Pancreas (tissue), 10 donors: ENCODE results near the gene C5orf22. TPM values are rescaled to one million over a fixed set of nuclear protein-coding genes. Genes with fewer than 3 reads are reported as not detected.
"Not testable (repeated sequence)": the region's sequence is repeated elsewhere in the genome, so short reads cannot be mapped to it uniquely, and the experiment has no call there.

Experiments used
- ATAC-seq, 4 donors: fragments of 200-7000 bp; cut with Tn5 transposase; one replicate each; pipeline versions ENCODE4 v1.8.0 to v1.9.1; 2020; ENCODE audit warnings: mild to moderate bottlenecking in 4 of 4, moderate library complexity in 4 of 4
- DNase-seq, 6 donors: peaks; one replicate each; pipeline ENCODE4 v3.0.0-alpha.2; 2020
- FAIRE-seq: peaks from 2 replicates; lab custom pipeline; 2012; peaks lifted over from hg19 to GRCh38; lab: Jason Lieb, UNC
- H3K27ac ChIP-seq, 4 donors: fragments of 200-600 bp; sonication (generic); 1 replicate in 3 of 4; 2 replicates in 1 of 4; pipeline versions ENCODE4 v1.5.0 to v1.8.0; 2020
- H3K27me3 ChIP-seq, 4 donors: fragments of 200-600 bp; one replicate each; pipeline ENCODE4 v1.8.0; 2021
- H3K36me3 ChIP-seq, 3 donors: fragments of 200-600 bp; sonication (generic) in 1 of 3; one replicate each; pipeline versions ENCODE4 v1.5.0 to v1.8.0; 2020 to 2021
- H3K4me1 ChIP-seq, 3 donors: fragments of 200-600 bp; one replicate each; pipeline ENCODE4 v1.8.0; 2021
- H3K4me3 ChIP-seq, 4 donors: fragments of 200-600 bp; sonication (generic) in 2 of 4; one replicate each; pipeline versions ENCODE4 v1.5.0 to v1.8.0; 2020 to 2021
- H3K9me3 ChIP-seq, 4 donors: fragments of 200-600 bp; one replicate each; pipeline ENCODE4 v1.8.0; 2021
- WGBS, 2 donors: extraction: QIAGEN DNeasy Blood & Tissue Kit; methylation state at CpG; one replicate each; pipeline ENCODE4 v1.1.7; 2013; 5-methylcytosine and 5-hydroxymethylcytosine counted together
- intact Hi-C, 3 donors: fragments of 100-400 bp; cut with DNase I; formaldehyde crosslinking; loops; one replicate each; pipeline versions ENCODE4 v1.11.1 to v1.14.2; 2022
- polyA plus RNA-seq, 2 donors: library from polyadenylated mRNA; stranded (reverse); fragments of 200-250 nt; gene quantifications; one replicate each; pipeline ENCODE4 v1.2.3, GENCODE V29; 2013
- total RNA-seq, 6 donors: library from RNA; stranded (reverse); fragmentation: NEBNext Ultra II Directional in 4 of 6; extraction: Animal tissue kit (Norgen Biotek cat#: 25700) in 4 of 6; gene quantifications; one replicate each; pipeline versions ENCODE4 v1.2.1 to v1.2.4, GENCODE V29; 2021 to 2023
- TF ChIP-seq, protein P1 (sequence below), 4 donors: fragments of 200-600 bp; sonication (generic) in 3 of 4; IDR thresholded peaks; one replicate each; pipeline versions ENCODE4 v1.5.0 to v1.8.0; 2021; ENCODE audit warnings: antibody characterized with exemption in 4 of 4
- donor health status: healthy with polysubstance abuse.
- donor health status: DM: no; HTN: no; CAD: no; lungs with moderate emphysema.
- donor health status: DM: no; HTN: no; CAD: no.
- donor health status: control.
- donor health status: control.
- donor health status: Bipolar disorder and iron deficiency.
- donor health status: DM: yes; HTN: yes; CAD: no.
- donor health status: DM: no; HTN: no; CAD: no.
- donor health status: DM: no; HTN: no; CAD: no.
- donor health status: DM: yes; HTN: yes; CAD: no.

Gene C5orf22
- total and polyA plus RNA-seq, 8 donors, result 4.8 to 14.6 (median 10.0) TPM

DNA sequence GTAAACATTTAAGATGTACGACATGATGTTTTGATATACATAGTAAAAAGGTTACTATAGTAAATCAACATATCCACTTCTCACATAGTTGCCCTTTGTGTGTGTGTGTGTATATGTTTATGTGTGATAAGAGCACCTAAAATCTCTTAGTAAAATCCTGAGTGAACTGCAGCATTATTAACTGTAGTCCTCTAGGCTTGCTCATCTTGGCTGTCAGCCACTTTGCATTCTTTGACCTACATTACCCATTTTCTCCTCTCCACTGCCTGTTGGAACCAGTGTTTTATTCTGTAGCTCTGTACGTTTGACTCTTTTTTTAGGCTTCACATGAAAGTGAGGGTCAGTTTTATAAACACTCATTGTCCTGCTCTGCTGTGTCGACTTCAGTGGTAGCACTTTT is 24.4 kb downstream of the C5orf22 start:
- H3K36me3 ChIP-seq, result peaks cover 0 to 14% (median 2%) of the 10 kb centered on the region in 3 donors
- H3K4me3 ChIP-seq, result no peak overlapping the region
- H3K9me3 ChIP-seq, result no peaks in the 10 kb centered on the region
- no peaks in the 10 kb centered on the region for H3K4me1 ChIP-seq
- 91 to 94% methylated on average over 3 of the region's 3 CpGs for WGBS, 2 donors
- no peak for ATAC-seq
- DNase-seq, result no peak
- TF ChIP-seq, protein P1, sequence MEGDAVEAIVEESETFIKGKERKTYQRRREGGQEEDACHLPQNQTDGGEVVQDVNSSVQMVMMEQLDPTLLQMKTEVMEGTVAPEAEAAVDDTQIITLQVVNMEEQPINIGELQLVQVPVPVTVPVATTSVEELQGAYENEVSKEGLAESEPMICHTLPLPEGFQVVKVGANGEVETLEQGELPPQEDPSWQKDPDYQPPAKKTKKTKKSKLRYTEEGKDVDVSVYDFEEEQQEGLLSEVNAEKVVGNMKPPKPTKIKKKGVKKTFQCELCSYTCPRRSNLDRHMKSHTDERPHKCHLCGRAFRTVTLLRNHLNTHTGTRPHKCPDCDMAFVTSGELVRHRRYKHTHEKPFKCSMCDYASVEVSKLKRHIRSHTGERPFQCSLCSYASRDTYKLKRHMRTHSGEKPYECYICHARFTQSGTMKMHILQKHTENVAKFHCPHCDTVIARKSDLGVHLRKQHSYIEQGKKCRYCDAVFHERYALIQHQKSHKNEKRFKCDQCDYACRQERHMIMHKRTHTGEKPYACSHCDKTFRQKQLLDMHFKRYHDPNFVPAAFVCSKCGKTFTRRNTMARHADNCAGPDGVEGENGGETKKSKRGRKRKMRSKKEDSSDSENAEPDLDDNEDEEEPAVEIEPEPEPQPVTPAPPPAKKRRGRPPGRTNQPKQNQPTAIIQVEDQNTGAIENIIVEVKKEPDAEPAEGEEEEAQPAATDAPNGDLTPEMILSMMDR (IDR thresholded peaks at IDR 0.05), result no peak
- no peaks in the 10 kb centered on the region for H3K27me3 ChIP-seq
- H3K27ac ChIP-seq, result no peak overlapping the region
- intact Hi-C loops, result no loop called here
- FAIRE-seq, result no peak

DNA sequence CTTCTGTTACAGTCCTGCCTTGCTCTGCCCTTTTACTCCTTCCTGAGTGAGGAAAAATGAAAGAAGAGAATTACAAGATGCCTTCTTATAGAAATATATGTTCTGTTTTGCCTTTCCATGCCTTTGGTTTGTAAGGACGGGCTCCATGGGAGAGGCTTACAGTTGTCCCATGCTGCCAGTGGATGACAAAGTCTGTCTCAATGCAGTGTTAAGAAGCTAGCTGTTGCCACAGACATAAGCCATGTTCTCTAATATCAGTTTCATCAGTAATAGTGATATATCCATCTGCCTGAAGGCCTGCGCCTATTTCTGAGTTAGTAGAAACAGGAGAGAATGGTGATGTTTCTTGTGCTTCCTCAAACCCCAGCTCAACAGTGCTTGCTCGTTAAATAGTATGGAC is 27.8 kb downstream of the C5orf22 start:
- ATAC-seq (no peak), DNase-seq (no peak), FAIRE-seq (no peak)
- TF ChIP-seq, protein P1 (IDR thresholded peaks at IDR 0.05), result no peak
- intact Hi-C loops, result no loop called here
- no peaks in the 10 kb centered on the region for H3K9me3 ChIP-seq
- H3K27me3 ChIP-seq, result no peaks in the 10 kb centered on the region
- no peak overlapping the region for H3K27ac ChIP-seq
- 94 to 95% methylated on average over 3 of the region's 3 CpGs for WGBS, 2 donors
- H3K4me1 ChIP-seq, result no peaks in the 10 kb centered on the region
- no peak overlapping the region for H3K4me3 ChIP-seq
- no peaks in the 10 kb centered on the region for H3K36me3 ChIP-seq

DNA sequence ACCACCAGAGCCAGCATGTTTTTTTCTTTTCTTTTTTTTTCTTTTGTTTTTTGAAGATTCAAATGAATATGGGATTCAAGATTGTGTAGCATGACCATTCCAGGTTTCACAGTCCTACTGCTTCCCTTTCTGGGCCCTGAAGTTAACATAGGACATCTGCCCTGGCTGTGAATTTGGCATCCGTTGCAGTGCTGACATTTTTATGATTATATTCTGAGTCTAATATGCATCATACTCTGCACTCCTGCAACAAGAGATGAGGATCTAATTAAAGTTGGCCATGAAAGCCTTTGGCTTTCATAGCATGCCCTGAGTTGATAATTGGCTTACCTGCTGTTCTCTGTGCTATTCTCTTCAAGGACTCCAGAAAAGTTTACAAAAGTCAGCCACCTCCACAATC is 29.8 kb downstream of the C5orf22 start:
- ATAC-seq (no peak), FAIRE-seq (no peak), DNase-seq (no peak)
- Histone ChIP-seq H3K27me3 (no peaks in the 10 kb centered on the region), H3K9me3 (no peaks in the 10 kb centered on the region), H3K4me1 (no peaks in the 10 kb centered on the region), H3K27ac (no peak overlapping the region), H3K36me3 (no peaks in the 10 kb centered on the region), H3K4me3 (no peak overlapping the region)
- 38 to 57% methylated on average over 1 of the region's 1 CpG for WGBS, 2 donors
- intact Hi-C loops, result no loop called here
- TF ChIP-seq, protein P1 (IDR thresholded peaks at IDR 0.05), result no peak

DNA sequence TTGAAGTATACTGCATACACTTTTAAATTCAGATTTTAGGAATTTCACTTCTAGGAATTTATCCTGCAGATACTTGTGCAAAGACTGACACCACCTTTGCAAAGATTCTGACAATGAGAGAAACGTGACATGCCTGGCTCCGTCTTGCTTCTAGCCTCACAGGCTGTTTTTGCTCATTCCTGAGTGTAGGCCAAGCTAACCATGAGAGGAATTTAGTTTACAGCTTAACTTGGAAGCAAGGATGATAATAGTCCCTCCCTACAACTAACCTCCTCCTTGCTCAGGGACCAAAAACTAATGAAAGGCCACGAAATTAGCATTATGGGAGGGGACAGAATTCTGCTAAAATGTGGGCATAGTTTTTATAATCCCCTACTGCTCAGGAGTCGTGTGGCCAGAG is 31.1 kb downstream of the C5orf22 start:
- H3K27ac ChIP-seq, result no peak overlapping the region
- H3K36me3 ChIP-seq, result no peaks in the 10 kb centered on the region
- FAIRE-seq (no peak), DNase-seq (no peak), ATAC-seq (no peak)
- WGBS, 2 donors, result 53 to 69% methylated on average over 4 of the region's 4 CpGs
- no peak overlapping the region for H3K4me3 ChIP-seq
- H3K9me3 ChIP-seq, result no peaks in the 10 kb centered on the region
- H3K27me3 ChIP-seq, result no peaks in the 10 kb centered on the region
- no peaks in the 10 kb centered on the region for H3K4me1 ChIP-seq
- TF ChIP-seq, protein P1 (IDR thresholded peaks at IDR 0.05), result no peak
- intact Hi-C loops, result no loop called here

DNA sequence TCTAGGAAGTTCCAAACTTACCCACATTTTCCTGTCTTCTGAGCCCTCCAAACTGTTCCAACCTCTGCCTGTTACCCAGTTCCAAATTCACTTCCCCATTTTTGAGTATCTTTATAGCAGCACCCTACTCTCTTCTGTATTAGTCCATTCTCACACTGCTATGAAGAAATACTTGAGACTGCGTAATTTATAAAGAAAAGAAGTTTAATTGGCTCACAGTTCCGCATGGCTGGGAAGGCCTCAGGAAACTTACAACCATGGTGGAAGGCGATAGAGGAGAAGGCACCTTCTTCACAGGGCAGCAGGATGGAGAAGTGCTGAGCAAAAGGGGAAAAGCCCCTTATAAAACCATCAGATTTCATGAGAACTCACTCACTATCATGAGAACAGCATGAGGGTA is 34.3 kb downstream of the C5orf22 start:
- not testable (repeated sequence) for ATAC-seq, H3K36me3 ChIP-seq, FAIRE-seq

More for the DNA sequence above, 34.3 kb downstream of the C5orf22 start:
- H3K27ac ChIP-seq, H3K9me3 ChIP-seq, H3K27me3 ChIP-seq, intact Hi-C loops, DNase-seq, H3K4me3 ChIP-seq, H3K4me1 ChIP-seq: not testable (repeated sequence)
- WGBS, 2 donors, result 80 to 84% methylated on average over 3 of the region's 3 CpGs
